Forelimb muscle (tissue), 1 donor: ENCODE results near the gene STK32B. TPM values are rescaled to one million over a fixed set of nuclear protein-coding genes. Genes with fewer than 3 reads are reported as not detected.

Experiments
- DNase-seq: peaks from one replicate; pipeline ENCODE4 v3.0.0-alpha.2; 2013; ENCODE audit warnings: low read depth
- polyA plus RNA-seq: library from polyadenylated mRNA; unstranded; fragments of 120-200 nt; gene quantifications from one replicate; pipeline ENCODE4 v1.2.1, GENCODE V29; 2013; ENCODE audit not compliant: insufficient read length

STK32B gene
- polyA plus RNA-seq, 1 donor: 5.4 TPM

DNA sequence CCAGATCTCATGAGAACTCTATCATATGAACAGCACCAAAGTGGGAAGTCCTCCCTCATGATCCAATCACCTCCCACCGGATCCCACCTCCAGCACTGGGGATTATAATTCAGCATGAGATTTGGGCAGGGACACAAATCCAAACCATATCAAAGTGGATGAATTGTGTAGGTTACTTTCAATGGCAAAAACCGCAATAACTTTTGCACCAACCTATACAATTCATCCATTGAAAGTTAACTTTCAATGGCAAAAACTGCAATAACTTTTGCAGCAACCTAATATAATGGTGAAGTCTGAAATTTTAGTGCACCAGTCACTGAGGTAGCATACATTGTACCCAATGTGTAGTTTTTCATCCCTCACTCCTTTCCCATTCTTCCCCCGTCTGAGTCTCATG lies 16.6 kb downstream of the STK32B start:
- DNase-seq: no peak

DNA sequence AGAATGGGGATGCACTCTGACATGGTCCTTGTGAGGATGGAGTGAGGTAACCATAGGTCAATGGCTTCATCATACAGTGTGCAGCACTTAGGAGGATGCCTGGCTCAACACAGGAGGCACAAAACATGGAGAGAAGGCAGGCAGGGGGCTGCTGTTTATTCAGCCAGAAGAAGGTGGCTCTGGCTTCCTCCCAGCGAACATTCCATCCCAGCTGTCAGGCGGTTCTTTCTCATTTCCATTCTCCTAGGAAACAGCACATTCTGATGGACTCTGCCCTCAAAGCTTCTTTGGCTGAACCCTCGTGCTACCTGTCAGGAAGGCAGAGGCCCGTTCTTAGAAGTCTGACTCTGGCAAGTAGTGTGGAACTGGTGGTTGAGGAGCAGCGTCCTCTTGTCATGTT lies 18.6 kb downstream of the STK32B start:
- DNase-seq: no peak

DNA sequence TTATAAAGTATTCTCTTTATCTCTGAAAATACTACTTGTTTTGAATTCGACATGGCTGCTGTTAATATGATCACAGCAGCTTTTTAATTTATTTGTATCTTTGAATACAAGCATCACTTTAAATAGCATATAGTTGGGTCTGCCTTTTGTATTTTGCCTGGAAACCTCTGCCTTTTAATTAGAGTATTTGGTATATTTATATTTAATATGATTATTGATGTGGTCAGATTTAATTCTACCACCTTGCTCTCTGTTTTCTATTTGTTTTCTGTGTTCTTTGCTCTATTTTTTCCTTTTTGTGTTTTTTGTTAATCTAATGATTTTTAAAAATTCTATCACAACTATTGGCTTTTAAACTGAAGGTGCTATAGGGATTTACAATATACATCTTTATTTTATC lies 21.7 kb downstream of the STK32B start:
- no peak for DNase-seq

DNA sequence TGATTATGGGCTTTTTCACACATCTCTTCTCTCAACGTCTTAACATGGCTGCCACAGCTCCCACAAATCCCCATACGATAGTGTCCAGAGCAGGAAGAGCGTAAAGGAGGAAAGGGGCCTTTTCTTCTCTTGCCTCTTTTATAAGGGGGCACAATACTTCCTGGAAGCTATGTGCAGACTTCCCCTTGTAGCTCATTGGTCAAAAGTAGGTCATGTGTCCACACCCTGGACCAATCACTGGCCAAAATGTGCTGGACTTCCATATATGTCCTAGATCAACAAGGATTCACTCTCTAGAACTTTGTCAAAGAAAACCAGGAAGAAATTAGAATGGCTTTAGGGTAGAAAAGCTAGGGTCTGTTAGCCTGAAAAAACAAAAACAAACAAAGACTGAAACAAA lies 26.7 kb downstream of the STK32B start:
- no peak for DNase-seq

DNA sequence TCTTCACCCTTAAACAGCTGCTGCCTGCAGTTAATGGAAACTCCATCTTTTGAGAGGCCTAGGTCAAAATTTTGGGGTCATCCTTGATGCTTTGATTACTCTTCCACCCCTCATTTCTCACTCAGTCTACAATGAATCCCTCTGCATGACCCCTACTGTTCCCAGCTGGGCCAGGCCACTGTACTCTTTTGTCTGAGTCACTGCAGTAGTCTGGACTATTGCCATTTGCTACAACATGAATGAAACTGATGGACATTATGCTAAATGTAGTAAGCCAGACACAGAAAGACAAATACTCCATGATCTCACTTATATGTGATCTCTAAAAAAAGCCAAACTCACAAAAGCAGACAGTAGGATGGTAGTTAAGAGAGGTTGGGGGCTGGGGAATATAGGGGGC lies 28.3 kb downstream of the STK32B start:
- no peak for DNase-seq

DNA sequence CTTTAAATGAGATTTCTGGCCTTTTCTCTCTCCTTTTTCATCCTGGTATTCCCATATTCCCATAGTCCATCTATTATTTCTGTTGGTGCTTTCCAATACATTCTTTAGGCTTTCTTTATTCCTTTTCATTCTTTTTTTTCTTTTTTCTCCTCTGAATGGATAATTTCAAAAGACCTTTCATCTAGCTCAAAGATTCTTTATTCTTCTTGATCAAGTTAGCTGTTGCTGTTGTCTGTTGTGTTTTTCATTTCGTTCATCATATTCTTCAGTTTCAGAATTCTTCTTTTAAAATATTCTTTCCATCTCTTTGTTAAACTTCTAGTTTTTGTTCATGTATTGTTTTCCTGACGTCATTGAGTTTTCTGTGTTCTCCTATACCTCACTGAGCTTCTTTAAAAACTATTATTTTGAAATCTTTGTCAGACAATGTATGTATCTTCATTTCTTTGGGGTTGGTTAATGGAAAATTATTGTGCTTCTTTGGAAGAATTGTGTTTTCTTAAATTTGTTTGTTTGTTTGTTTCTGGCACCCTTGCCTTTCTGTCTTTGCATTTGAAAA lies 30.2 kb downstream of the STK32B start:
- DNase-seq: no peak

DNA sequence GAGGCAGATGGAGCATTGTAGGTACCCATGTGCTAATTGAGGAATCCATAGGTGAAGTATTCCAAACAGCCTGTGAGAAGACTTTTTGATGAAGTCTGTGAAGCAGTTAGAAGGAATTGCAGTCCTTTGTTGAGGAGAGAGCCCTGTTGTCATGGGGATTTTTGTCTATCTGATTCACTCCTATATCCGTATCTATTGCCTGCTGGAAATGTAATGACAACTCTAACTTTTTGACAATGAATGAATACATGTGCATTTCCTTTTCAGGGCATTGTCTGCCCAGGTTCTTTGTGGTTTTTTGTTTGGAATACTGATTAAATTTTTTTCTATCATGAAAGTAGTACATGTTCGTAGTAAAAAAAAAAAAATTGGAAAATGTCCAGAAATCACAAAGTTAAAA lies 31.1 kb downstream of the STK32B start:
- no peak for DNase-seq

DNA sequence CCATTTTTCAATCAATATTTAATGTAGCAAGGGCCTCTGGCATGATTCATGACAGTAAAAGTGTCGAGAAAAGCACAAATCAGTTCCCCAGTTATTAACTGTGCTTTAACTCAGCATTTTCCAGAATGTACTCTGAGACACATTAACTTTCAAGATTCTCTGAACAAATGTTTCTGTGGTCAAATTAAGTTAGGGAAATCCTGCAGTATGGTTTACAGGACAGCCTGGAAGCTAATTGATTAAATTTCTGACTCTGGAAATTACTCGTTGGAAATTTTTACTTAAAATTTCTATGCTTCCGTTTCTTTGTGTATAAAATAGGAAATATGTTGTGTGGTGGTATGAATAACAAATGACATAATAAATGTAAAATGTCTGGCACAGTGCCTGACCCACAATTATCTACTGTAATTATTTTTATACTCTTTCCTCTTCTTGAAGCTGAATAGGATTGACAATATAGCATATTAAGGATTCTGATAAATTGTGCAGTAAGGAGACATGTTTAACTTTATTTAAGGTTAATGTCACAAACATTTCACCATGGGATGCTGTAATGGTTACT lies 33.7 kb downstream of the STK32B start:
- no peak for DNase-seq

DNA sequence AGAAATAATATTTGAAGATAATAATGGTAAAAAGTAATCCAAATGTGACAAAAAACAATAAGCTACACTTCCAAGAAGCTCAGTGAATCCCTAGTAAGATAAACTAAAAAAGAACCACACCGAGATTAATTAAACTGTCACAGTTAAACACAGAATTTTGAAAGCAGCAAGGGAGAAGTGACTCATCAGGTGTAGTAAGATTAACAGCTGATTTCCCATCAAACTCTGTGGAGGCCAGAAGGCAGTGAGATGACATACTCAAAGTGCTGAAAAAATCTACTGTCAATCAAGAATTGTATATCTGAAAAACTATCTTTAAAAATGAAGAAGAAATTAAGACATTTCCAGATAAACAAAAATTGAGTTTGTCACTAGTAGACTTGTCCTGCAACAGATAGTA lies 35.3 kb downstream of the STK32B start:
- DNase-seq: no peak

DNA sequence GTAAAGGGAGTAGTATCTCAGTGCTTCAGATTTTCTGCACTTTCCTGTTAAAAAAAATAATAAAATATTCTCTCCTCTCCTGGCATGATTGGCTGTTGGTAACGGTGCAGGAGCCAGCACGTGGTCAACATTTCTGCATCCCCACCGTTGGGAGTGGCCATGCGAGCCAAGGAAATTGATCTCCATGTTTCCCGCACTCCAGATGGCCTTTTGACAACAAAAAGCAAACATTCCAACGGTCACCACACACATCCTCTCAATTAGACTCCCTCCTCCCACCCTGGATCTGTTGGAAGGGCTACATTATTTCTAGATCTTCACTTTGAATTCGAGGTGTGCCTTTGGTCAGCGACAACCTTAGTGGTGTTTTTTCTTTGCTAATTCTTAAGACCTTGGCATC lies 45.0 kb downstream of the STK32B start:
- DNase-seq: no peak

DNA sequence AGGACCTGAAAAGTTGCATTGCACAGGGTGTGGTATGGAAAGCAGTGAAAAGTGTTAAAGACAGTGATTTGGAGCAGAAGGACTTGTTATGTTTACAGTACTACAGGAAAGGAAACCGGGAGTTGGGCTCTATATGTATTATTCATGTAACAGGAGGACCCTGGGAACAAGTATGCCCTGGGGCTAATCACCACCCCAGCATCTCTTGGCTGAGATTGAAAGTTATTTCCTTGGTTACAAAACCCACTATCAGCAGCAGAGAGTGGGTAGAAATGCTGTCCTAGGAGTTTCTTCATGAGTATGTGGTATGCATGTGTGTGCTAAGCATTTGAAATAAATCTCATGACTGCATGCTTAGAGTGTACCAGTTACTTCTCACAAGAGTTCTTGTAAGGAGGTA lies 46.9 kb downstream of the STK32B start:
- no peak for DNase-seq

DNA sequence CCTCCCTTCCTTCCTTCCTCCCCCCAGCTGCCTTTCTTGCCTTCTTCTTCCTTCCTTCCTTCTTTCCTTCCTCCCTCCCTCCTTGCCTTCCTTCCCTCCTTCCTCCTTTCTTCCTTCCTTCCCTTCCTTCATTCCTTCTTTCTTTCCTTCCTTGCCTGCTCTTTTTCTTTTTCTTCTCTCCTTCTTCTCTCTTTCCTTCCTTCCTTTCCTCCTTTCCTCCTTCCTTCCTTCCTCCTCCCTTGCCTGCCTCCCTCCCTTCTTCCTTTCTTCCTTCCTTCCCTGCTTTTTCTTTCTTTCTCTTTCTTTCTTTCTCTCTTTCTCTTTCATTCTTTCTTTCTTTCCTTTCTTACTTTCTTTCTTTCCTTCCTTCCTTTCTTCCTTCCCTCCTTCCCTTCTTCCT lies 49.1 kb downstream of the STK32B start:
- no peak for DNase-seq

DNA sequence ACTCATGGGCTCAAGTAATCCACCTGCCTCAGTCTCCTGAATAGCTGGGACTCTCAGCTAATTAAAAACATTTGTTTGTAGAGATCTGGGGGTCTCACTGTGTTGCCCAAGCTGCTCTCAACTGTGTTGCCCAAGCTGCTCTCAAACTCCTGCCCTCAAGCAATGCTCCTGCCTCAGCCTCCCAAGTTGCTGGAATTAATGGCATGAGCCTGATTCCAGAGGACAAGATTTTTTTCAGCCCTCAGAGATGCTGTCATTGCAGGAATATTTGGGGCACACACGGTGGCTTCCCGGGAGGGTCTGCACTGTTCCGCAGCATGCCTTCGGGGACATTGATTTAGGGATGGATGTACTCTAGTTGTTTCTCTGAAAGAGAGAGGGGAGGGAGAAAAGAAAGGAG lies 49.7 kb downstream of the STK32B start:
- no peak for DNase-seq

DNA sequence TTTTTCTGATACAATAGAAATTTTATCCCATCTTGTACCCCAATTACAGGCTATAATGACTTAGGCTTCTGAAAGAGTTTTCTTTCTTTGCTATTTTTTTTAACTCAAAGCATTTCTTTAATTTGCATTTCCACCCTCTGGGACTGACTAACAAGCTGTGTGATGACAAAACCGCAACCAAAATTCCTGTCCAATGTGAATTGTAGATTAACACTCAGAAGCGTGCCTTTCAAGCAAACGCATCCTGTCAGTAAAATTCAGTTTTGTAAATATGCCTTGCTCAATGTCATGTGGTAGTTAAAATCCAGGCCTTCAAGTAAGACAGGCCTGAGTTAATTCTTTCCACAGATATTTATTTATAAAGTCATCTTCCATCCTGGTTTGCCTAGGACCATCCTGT lies 50.3 kb downstream of the STK32B start:
- no peak for DNase-seq

DNA sequence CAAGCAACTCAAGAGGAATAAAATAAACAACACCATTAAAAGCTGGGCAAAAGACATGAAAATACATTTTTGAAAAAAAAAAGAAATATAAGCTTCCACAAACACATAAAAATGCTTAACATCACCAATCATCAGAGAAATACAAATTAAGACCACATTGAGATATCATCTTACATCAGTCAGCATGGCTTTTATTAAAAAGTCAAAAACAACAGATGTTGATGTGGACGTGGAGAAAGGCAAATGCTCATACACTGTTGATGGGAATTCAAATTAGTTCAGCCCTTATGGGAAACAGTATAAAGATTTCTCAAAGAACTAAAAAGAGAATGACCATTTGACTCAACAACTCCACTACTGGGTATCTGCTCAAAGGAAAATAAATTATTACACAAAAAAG lies 59.6 kb downstream of the STK32B start:
- no peak for DNase-seq

DNA sequence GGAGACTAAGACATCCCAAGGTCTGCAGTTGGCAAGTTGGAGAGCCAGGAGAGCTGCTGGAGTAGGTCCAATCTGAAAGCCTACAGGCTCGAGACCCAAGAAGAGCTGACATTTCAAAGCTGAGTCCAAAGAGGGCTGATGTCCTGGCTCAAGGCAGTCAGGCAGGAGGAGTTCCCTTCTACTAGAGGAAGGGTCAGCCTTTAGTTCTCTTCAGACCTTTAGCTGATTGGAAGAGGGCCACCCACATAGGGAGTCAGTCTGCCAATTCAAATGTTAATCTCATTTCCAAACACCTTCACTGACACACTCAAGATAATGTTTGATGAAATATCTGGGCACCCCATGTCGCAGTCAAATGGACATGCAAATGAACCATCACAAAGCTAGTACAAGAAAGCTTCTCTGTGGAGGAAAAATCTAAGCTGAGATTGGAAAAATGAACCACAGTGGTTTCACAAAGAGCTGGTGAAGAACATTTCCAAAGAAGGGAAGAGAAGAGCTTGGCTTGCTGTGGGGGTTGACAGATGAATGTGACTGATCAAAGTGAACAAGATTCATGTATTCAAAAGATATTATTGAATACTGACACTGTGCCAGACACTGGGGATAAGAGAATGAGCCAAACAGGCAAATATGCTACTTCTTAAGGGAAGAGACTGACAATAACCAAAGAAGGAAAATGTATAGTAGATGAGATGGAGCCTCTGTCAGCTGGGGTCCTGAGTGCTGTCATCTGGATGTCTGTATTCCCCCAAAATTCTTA lies 61.2 kb downstream of the STK32B start:
- no peak for DNase-seq

DNA sequence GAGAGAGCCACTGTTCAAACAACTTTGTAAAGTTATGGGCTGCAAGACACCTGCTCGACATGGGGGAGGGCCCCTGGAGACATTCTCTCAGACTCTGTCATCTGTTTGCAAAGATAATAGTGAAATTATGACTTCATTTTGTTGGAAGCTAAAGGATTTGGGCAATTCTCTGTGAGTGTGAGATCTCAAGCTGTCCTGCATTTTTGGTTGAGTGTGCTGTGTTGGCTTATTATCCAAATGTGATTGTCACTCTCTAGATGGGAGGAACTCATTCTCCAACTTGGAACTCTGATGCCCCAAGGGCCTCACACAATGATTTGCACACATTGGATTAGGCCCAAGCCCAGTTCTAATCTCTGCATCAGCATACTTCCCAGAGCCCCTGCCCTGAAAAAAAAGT lies 63.7 kb downstream of the STK32B start:
- DNase-seq: no peak

DNA sequence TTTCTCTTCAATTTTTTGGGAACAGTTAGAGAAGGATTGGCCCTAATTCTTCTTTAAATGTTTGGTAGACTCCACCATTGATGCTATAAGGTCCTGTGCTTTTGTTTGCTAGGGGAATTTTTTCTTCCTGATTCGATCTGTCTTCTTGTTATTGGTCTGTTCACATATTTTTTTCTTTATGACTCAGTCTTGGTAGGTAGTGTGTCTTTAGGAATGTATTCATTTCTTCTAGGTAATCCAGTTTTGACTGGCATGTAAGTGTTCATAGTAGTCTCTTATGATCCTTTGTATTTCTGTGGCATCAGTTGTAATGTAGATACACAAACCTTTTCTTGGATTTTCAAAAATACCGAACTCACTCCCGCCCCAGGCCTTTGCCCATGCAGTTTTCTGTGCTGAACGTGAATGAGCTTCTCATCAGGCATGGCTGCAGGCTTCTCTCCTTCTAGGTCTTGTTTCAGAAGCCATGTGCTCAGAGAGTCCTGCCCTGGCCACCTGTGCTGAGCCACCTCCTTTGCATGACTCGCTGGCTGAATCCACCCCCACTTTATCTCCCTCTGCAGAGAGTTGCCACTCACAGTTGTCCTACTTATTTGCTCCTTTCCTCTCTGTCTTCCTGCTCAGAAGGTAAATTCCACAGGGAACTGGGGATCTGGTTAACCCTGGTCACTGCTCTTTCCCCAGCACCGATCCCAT lies 67.0 kb downstream of the STK32B start:
- DNase-seq: no peak

DNA sequence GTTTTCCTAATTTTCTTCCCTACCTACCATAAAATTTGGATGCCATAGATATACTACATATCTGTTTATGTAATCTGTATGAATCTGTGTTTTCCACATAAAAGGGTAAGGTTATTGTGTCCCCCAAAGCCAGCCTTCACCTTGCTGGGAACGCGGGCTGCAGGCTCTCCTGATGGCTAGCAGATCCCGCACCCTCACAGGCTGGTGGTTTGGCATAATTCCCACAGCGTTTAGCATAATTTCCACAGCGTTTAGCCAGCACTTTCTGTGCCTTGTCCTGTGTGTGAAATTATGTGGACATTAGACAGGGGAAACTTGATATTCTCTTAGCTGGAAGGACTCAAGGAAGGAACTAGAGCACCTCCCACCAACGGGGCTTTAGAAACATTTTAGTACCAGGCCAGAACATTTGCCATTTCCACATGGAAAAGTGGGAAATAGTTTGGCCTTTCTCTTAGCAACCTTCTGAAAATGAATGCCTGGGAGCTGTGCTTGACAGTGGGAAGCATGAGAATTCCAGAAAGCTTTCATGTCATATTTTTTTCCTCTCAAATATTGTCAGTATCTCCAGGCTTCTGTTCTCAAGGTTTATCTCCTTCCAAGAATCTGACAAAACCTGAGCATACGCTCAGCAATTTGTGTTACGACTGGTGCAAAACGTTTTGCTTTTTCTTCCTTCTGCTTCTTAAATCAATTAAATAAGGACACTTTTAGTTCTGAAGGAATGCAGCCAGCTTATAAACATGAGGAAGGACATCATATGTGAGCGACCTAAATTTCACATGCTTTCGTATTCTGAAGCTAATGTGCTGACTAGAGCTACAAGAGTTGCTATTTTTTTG lies 67.9 kb downstream of the STK32B start:
- no peak for DNase-seq

DNA sequence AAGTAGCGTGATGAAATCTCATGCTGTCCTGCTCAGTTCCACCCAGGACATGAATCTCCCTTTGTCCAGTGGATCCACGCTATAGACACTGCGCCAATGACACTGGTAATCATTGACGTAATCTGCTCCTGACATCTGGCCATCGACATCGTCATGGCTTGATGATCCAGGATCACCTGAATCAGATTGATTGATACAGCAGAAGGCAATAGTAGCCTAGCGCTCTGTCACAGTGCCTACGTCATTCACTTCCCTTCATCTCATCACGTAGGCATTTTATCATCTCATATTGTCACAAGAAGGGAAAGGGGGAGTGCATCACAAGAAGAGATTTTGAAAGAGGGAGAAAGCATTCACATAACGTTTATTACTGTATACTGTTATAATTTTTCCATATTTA lies 68.8 kb downstream of the STK32B start:
- no peak for DNase-seq

DNA sequence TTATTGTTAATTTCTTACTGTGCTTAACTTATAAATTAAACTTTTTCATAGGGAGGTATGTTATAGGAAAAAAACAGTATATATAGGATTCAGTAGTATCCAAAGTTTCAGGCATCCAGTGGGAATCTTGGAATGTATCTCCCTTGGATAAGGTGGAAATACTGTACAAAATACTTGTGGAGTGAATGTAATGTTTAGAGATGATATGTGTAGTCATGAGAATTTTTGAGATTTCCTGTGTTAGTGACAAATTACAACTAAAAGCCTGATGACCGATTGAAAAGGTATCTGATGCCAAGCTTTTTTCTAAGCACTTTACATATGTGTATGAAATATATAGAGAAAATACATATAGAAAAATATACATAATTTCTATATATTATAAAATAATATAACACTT lies 69.2 kb downstream of the STK32B start:
- DNase-seq: no peak

DNA sequence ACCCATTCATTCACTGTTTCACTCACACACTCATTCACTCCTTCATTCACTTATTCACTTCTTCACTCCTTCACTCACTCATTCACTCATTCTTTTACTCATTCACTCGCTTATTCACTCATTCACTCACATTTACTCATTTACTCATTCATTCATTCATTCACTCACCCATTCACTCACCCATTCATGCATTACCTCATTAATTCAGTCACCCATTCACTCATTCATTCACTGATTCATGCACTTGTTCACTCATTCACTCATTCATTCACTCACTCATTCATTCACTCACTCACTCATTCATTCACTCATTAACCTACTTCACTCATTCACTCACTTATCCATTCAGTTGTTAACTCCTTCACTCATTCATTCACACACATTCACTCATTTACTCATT lies 70.8 kb downstream of the STK32B start:
- no peak for DNase-seq
